BLaER1 treated with 17β-estradiol and CSF1 and Interleukin-3, amounts not matched to agents 10 nM and 100 nM (cell line): ENCODE data around the gene UQCRC1.
"Not testable (repeated sequence)": the region's sequence is repeated elsewhere in the genome, so short reads cannot be mapped to it uniquely, and the experiment has no call there.

Experiments used
- H3K27ac ChIP-seq, 11 experiments: shearing (Covaris generic); formaldehyde crosslinking; 2 replicates each; pipeline ENCODE4 v1.8.1; 2022
- H3K27me3 ChIP-seq, 11 experiments: shearing (Covaris generic); formaldehyde crosslinking; 2 replicates each; pipeline ENCODE4 v1.8.1; 2022
- H3K36me3 ChIP-seq, 11 experiments: shearing (Covaris generic); formaldehyde crosslinking; 2 replicates each; pipeline ENCODE4 v1.8.1; 2022
- H3K4me1 ChIP-seq, 10 experiments: shearing (Covaris generic); formaldehyde crosslinking; 2 replicates each; pipeline ENCODE4 v1.8.1; 2022
- H3K4me2 ChIP-seq, 11 experiments: shearing (Covaris generic); formaldehyde crosslinking; 2 replicates each; pipeline ENCODE4 v1.8.1; 2022
- H3K4me3 ChIP-seq, 10 experiments: shearing (Covaris generic); formaldehyde crosslinking; 2 replicates each; pipeline ENCODE4 v1.8.1; 2022
- H3K9ac ChIP-seq, 11 experiments: shearing (Covaris generic); formaldehyde crosslinking; 2 replicates each; pipeline ENCODE4 v1.8.1; 2022
- H3K9me3 ChIP-seq, 11 experiments: shearing (Covaris generic); formaldehyde crosslinking; replicated peaks in 1 of 11; 2 replicates each; pipeline ENCODE4 v1.8.1; 2022
- H4K20me1 ChIP-seq, 11 experiments: shearing (Covaris generic); formaldehyde crosslinking; 2 replicates each; pipeline ENCODE4 v1.8.1; 2022
- Cebpa-rat ChIP-seq, 11 experiments: shearing (Covaris generic); IDR thresholded peaks; 2 replicates each; pipeline ENCODE4 v1.8.1; 2022

Gene UQCRC1

GRCh38 chr3:48553886-48554845 lies 55.3 kb downstream of the UQCRC1 start:
- peak overlapping the region; percentile 9 to 79 (median 71); a peak in 14 of 20 replicates for H3K4me3 ChIP-seq
- no peaks in the 10 kb centered on the region for H3K9me3 ChIP-seq
- peaks cover 0 to 3% (median 0%) of the 10 kb centered on the region in 11 experiments; a peak in 1 of 22 replicates for H4K20me1 ChIP-seq
- peak overlapping the region; percentile 33 to 91 (median 72); a peak in 21 of 22 replicates for H3K27ac ChIP-seq
- peak overlapping the region in 10 of 11 experiments; percentile 9 to 81 (median 76); a peak in 17 of 22 replicates for H3K9ac ChIP-seq
- TF ChIP-seq Cebpa-rat (IDR thresholded peaks at IDR 0.05) = no peak
- H3K4me1 ChIP-seq = peaks cover 85 to 95% (median 93%) of the 10 kb centered on the region in 10 experiments
- no peaks in the 10 kb centered on the region for H3K27me3 ChIP-seq
- H3K36me3 ChIP-seq = peaks cover 0 to 21% (median 5%) of the 10 kb centered on the region in 11 experiments; a peak in 6 of 22 replicates
- peak overlapping the region; percentile 87 to 98 (median 97) for H3K4me2 ChIP-seq

DNA sequence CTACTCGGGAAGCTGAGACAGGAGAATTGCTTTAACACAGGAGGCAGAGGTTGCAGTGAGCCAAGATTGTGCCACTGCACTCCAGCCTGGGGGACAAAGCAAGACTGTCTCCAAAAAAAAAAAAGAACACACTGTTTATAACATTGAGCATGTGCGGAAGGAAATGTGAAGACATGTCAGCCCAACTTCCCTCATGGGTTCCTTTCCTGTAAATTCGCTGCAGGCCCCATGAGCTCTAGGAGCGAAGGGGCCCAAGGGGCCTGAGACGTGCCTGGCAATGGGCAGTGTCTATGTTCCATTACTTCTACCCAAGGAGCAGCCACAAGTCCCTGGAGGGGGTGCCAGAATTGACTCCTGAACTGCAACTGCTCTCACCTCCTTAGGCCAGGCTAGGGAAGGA lies 56.1 kb downstream of the UQCRC1 start:
- no peak for TF ChIP-seq Cebpa-rat (IDR thresholded peaks at IDR 0.05)
- Histone ChIP-seq H3K4me3 (peak overlapping the region in 9 of 10 experiments; percentile 0 to 79 (median 69); a peak in 11 of 20 replicates), H3K9ac (peak overlapping the region in 9 of 11 experiments; percentile 9 to 81 (median 64); a peak in 15 of 22 replicates), H3K27ac (peak overlapping the region; percentile 33 to 91 (median 72); a peak in 21 of 22 replicates), H4K20me1 (peaks cover 0 to 3% (median 0%) of the 10 kb centered on the region in 11 experiments; a peak in 1 of 22 replicates), H3K36me3 (peaks cover 0 to 24% (median 5%) of the 10 kb centered on the region in 11 experiments; a peak in 9 of 22 replicates), H3K4me2 (peak overlapping the region; percentile 87 to 98 (median 97)), H3K9me3 (no peaks in the 10 kb centered on the region), H3K27me3 (no peaks in the 10 kb centered on the region), H3K4me1 (peaks cover 85 to 95% (median 93%) of the 10 kb centered on the region in 10 experiments)

- peak overlapping the region in 3 of 10 experiments; percentile 8 to 13 (median 9); a peak in 3 of 20 replicates for H3K4me3 ChIP-seq
- peaks cover 0 to 3% (median 0%) of the 10 kb centered on the region in 11 experiments; a peak in 1 of 22 replicates for H4K20me1 ChIP-seq
- TF ChIP-seq Cebpa-rat (IDR thresholded peaks at IDR 0.05) = no peak
- H3K27me3 ChIP-seq = no peaks in the 10 kb centered on the region
- peak overlapping the region in 10 of 11 experiments; percentile 7 to 81 (median 31); a peak in 15 of 22 replicates for H3K9ac ChIP-seq
- H3K9me3 ChIP-seq = no peaks in the 10 kb centered on the region
- H3K4me2 ChIP-seq = peak overlapping the region; percentile 87 to 98 (median 97)
- H3K27ac ChIP-seq = peak overlapping the region in 9 of 11 experiments; percentile 52 to 91 (median 77); a peak in 19 of 22 replicates
- peaks cover 77 to 92% (median 87%) of the 10 kb centered on the region in 10 experiments for H3K4me1 ChIP-seq
- peaks cover 9 to 34% (median 14%) of the 10 kb centered on the region in 11 experiments for H3K36me3 ChIP-seq
Observed at GRCh38 chr3:48552111-48552951, 57.1 kb downstream of the UQCRC1 start.

GRCh38 chr3:48551651-48552050 lies 57.8 kb downstream of the UQCRC1 start:
- H3K4me2 ChIP-seq = peak overlapping the region; percentile 87 to 98 (median 97)
- peak overlapping the region in 6 of 11 experiments; percentile 8 to 81 (median 69); a peak in 9 of 22 replicates for H3K9ac ChIP-seq
- not testable (repeated sequence) for H3K9me3 ChIP-seq, H3K4me3 ChIP-seq, H3K27me3 ChIP-seq, H4K20me1 ChIP-seq
- H3K4me1 ChIP-seq = peaks cover 76 to 95% (median 85%) of the 10 kb centered on the region in 10 experiments
- H3K27ac ChIP-seq = peak overlapping the region in 7 of 11 experiments; percentile 52 to 91 (median 78); a peak in 12 of 22 replicates
- peaks cover 15 to 41% (median 21%) of the 10 kb centered on the region in 11 experiments for H3K36me3 ChIP-seq
